H9 (cell line): ENCODE results near the gene TDRD3. TPM values are rescaled to one million over a fixed set of nuclear protein-coding genes. Genes with fewer than 3 reads are reported as not detected.

Source experiments
- DNase-seq: peaks from one replicate; pipeline ENCODE4 v3.0.0-alpha.2; 2017
- H2AFZ ChIP-seq: one replicate; pipeline ENCODE4 v1.6.1; 2013; ENCODE audit warnings: mild to moderate bottlenecking, low read length, control low read depth, moderate library complexity
- H2AK5ac ChIP-seq: 2 replicates; pipeline ENCODE4 v1.6.1; 2013; ENCODE audit warnings: low read length, control low read depth, mixed read lengths; ENCODE audit not compliant: insufficient read length
- H2BK120ac ChIP-seq: one replicate; pipeline ENCODE4 v1.6.1; 2013; ENCODE audit warnings: low read depth, mild to moderate bottlenecking, low read length, control low read depth, inconsistent platforms; ENCODE audit not compliant: poor library complexity, severe bottlenecking
- H2BK12ac ChIP-seq: 2 replicates; pipeline ENCODE4 v1.6.1; 2013; ENCODE audit warnings: low read length, control low read depth, mixed read lengths, low read depth; ENCODE audit not compliant: insufficient read length
- H2BK15ac ChIP-seq: 2 replicates; pipeline ENCODE4 v1.6.1; 2013; ENCODE audit warnings: low read depth, low read length, control low read depth
- H2BK20ac ChIP-seq: one replicate; pipeline ENCODE4 v1.6.1; 2013; ENCODE audit warnings: low read depth, mild to moderate bottlenecking, low read length, control low read depth, inconsistent platforms; ENCODE audit not compliant: poor library complexity, severe bottlenecking
- H2BK5ac ChIP-seq: 2 replicates; pipeline ENCODE4 v1.6.1; 2013; ENCODE audit warnings: low read length, control low read depth, mixed read lengths; ENCODE audit not compliant: insufficient read length
- H3K14ac ChIP-seq: 2 replicates; pipeline ENCODE4 v1.6.1; 2013; ENCODE audit warnings: low read length, control low read depth; ENCODE audit not compliant: insufficient read depth
- H3K18ac ChIP-seq: 2 replicates; pipeline ENCODE4 v1.6.1; 2013; ENCODE audit warnings: low read depth, mild to moderate bottlenecking, mixed read lengths, low read length, control low read depth; ENCODE audit not compliant: insufficient read length
- H3K23ac ChIP-seq: 2 replicates; pipeline ENCODE4 v1.6.1; 2013; ENCODE audit warnings: low read length, control low read depth, mixed read lengths, low read depth; ENCODE audit not compliant: insufficient read length
- H3K23me2 ChIP-seq: 2 replicates; pipeline ENCODE4 v1.6.1; 2013; ENCODE audit warnings: low read depth, mild to moderate bottlenecking, mixed read lengths, low read length, control low read depth; ENCODE audit not compliant: insufficient read length, poor library complexity, severe bottlenecking
- H3K27ac ChIP-seq: 2 replicates; pipeline ENCODE4 v1.5.1; 2013; ENCODE audit warnings: low read length, control low read depth, mixed read lengths, low read depth; ENCODE audit not compliant: insufficient read length
- H3K27me3 ChIP-seq: 2 replicates; pipeline ENCODE4 v1.6.1; 2013; ENCODE audit warnings: low read length, control low read depth, inconsistent platforms; ENCODE audit not compliant: insufficient read depth
- H3K4ac ChIP-seq: 2 replicates; pipeline ENCODE4 v1.6.1; 2013; ENCODE audit warnings: low read depth, mild to moderate bottlenecking, control low read depth, inconsistent platforms, low read length, moderate library complexity
- H3K4me1 ChIP-seq: 2 replicates; pipeline ENCODE4 v1.6.1; 2013; ENCODE audit warnings: low read length, control low read depth, inconsistent platforms; ENCODE audit not compliant: insufficient read depth
- H3K4me2 ChIP-seq: 2 replicates; pipeline ENCODE4 v1.6.1; 2013; ENCODE audit warnings: low read length, control low read depth, mixed read lengths; ENCODE audit not compliant: insufficient read length, insufficient read depth
- H3K56ac ChIP-seq: 2 replicates; pipeline ENCODE4 v1.6.1; 2013; ENCODE audit warnings: low read depth, mild to moderate bottlenecking, mixed read lengths, low read length, control low read depth; ENCODE audit not compliant: insufficient read length
- H3K79me1 ChIP-seq: 2 replicates; pipeline ENCODE4 v1.6.1; 2013; ENCODE audit warnings: low read depth, mild to moderate bottlenecking, moderate library complexity, low read length, control low read depth, inconsistent platforms; ENCODE audit not compliant: insufficient read depth, poor library complexity, severe bottlenecking
- H3K79me2 ChIP-seq: 2 replicates; pipeline ENCODE4 v1.6.1; 2013; ENCODE audit warnings: low read length, control low read depth, inconsistent platforms; ENCODE audit not compliant: insufficient read depth
- H3K9ac ChIP-seq: 2 replicates; pipeline ENCODE4 v1.6.1; 2013; ENCODE audit warnings: low read length, control low read depth, mixed read lengths; ENCODE audit not compliant: insufficient read length; ENCODE audit errors: extremely low read depth
- H3K9me3 ChIP-seq: one replicate; pipeline ENCODE4 v1.6.1; 2013; ENCODE audit warnings: low read depth, low read length, inconsistent platforms; ENCODE audit not compliant: control insufficient read depth
- H3T11ph ChIP-seq: one replicate; pipeline ENCODE4 v1.6.1; 2013; ENCODE audit warnings: mild to moderate bottlenecking, low read length, control low read depth, inconsistent platforms
- H4K20me1 ChIP-seq: one replicate; pipeline ENCODE4 v1.6.1; 2013; ENCODE audit not compliant: control insufficient read depth, insufficient read length, insufficient read depth
- H4K5ac ChIP-seq: 2 replicates; pipeline ENCODE4 v1.6.1; 2013; ENCODE audit warnings: low read depth, mild to moderate bottlenecking, mixed read lengths, low read length, control low read depth; ENCODE audit not compliant: insufficient read length
- H4K8ac ChIP-seq: replicated peaks from 2 replicates; pipeline ENCODE4 v1.6.1; 2013; ENCODE audit warnings: low read length, control low read depth, mixed read lengths, low read depth; ENCODE audit not compliant: insufficient read length
- H4K91ac ChIP-seq: 2 replicates; pipeline ENCODE4 v1.6.1; 2013; ENCODE audit warnings: low read depth, mild to moderate bottlenecking, moderate library complexity, mixed read lengths, low read length, control low read depth; ENCODE audit not compliant: insufficient read length
- H3K27ac Mint-ChIP-seq, 3 experiments: 2 replicates in 2 of 3; 3 replicates in 1 of 3; pipeline ENCODE4 v1.8.0; 2020 to 2021; ENCODE audit warnings: mixed read lengths in 3 of 3, mild to moderate bottlenecking in 1 of 3, moderate library complexity in 1 of 3
- H3K27me3 Mint-ChIP-seq: 2 replicates; pipeline ENCODE4 v1.8.0; 2021; ENCODE audit warnings: low read depth, mild to moderate bottlenecking, moderate library complexity, mixed read lengths
- H3K36me3 Mint-ChIP-seq, 3 experiments: 2 replicates in 2 of 3; 3 replicates in 1 of 3; pipeline ENCODE4 v1.8.0; 2020 to 2021; ENCODE audit warnings: low read depth in 3 of 3, mixed read lengths in 3 of 3; ENCODE audit not compliant: insufficient read depth in 1 of 3
- H3K4me1 Mint-ChIP-seq, 2 experiments: 2 replicates each; pipeline ENCODE4 v1.8.0; 2020; ENCODE audit warnings: mixed read lengths in 2 of 2
- H3K4me3 Mint-ChIP-seq, 2 experiments: 2 replicates in 1 of 2; 3 replicates in 1 of 2; pipeline ENCODE4 v1.8.0; 2020 to 2021; ENCODE audit warnings: mild to moderate bottlenecking in 2 of 2, mixed read lengths in 2 of 2, moderate library complexity in 1 of 2
- H3K9me3 Mint-ChIP-seq, 2 experiments: 2 replicates in 1 of 2; 3 replicates in 1 of 2; pipeline ENCODE4 v1.8.0; 2020; ENCODE audit warnings: mild to moderate bottlenecking in 2 of 2, mixed read lengths in 2 of 2, moderate library complexity in 1 of 2
- CTCF ChIP-seq: fragments of 200-600 bp; sonication (generic); conservative IDR thresholded peaks from 3 replicates; pipeline ENCODE4 v1.8.0; 2021; ENCODE audit warnings: antibody characterized with exemption, mild to moderate bottlenecking
- total RNA-seq: library from RNA; stranded (reverse); gene quantifications from 2 replicates; pipeline ENCODE4 v1.2.1, GENCODE V29; 2021

TDRD3 gene
- total RNA-seq, 1 experiment from 2014 or later: 16.1 TPM

- peaks cover 4% of the 10 kb centered on the region in 2 experiments; a peak in 3 of 5 replicates for H3K9me3 Mint-ChIP-seq
- no peaks in the 10 kb centered on the region for H3K23me2 ChIP-seq
Observed at GRCh38 chr13:60414177-60414576, 17.2 kb downstream of the TDRD3 start.

More at GRCh38 chr13:60414177-60414576, 17.2 kb downstream of the TDRD3 start:
- H2AK5ac ChIP-seq: no peak overlapping the region
- H3K56ac ChIP-seq: no peak overlapping the region
- H4K20me1 ChIP-seq: no peaks in the 10 kb centered on the region
- no peak overlapping the region for H3K27ac Mint-ChIP-seq
- no peak overlapping the region for H2BK20ac ChIP-seq
- no peak overlapping the region for H3K27ac ChIP-seq
- no peak overlapping the region for H3K4me2 ChIP-seq
- no peak for TF ChIP-seq CTCF
- H2BK5ac ChIP-seq: no peak overlapping the region
- no peaks in the 10 kb centered on the region for H3K27me3 Mint-ChIP-seq
- H3K14ac ChIP-seq: no peak overlapping the region
- H4K91ac ChIP-seq: no peak overlapping the region
- H2AFZ ChIP-seq: no peak overlapping the region
- H2BK15ac ChIP-seq: no peak overlapping the region
- H3K4ac ChIP-seq: no peak overlapping the region
- H2BK12ac ChIP-seq: no peak overlapping the region
- peaks cover under 1 to 11% (median 5%) of the 10 kb centered on the region in 3 experiments; a peak in 5 of 7 replicates for H3K36me3 Mint-ChIP-seq
- H4K8ac ChIP-seq: no peak overlapping the region
- no peaks in the 10 kb centered on the region for H3K27me3 ChIP-seq
- no peak for DNase-seq
- H3K4me3 Mint-ChIP-seq: no peak overlapping the region
- no peak overlapping the region for H4K5ac ChIP-seq
- H3K23ac ChIP-seq: no peak overlapping the region
- no peaks in the 10 kb centered on the region for H3K4me1 ChIP-seq
- H3K9ac ChIP-seq: no peak overlapping the region
- no peak overlapping the region for H3K18ac ChIP-seq
- peaks cover 11 to 12% of the 10 kb centered on the region in 2 experiments for H3K4me1 Mint-ChIP-seq
- no peak overlapping the region for H3T11ph ChIP-seq
- no peaks in the 10 kb centered on the region for H3K79me2 ChIP-seq
- H3K79me1 ChIP-seq: peaks cover 2% of the 10 kb centered on the region
- no peak overlapping the region for H2BK120ac ChIP-seq
- H3K9me3 ChIP-seq: no peaks in the 10 kb centered on the region
